Body of pancreas (tissue), 4 donors: ENCODE data around the gene HS3ST4. TPM values are rescaled to one million over a fixed set of nuclear protein-coding genes. Genes with fewer than 3 reads are reported as not detected.

Source experiments
- ATAC-seq: fragments of 150-250 bp; one replicate; pipeline ENCODE4 v1.9.1; 2016
- DNase-seq, 4 donors: peaks; one replicate each; pipeline ENCODE4 v3.0.0-alpha.2; 2019
- H3K27ac ChIP-seq, 4 donors: fragments of 200-600 bp; sonication (generic); 1 replicate in 3 of 4; 2 replicates in 1 of 4; pipeline versions ENCODE4 v1.5.1 to v1.6.1; 2016 to 2019; ENCODE audit warnings: mild to moderate bottlenecking in 1 of 4, mixed read lengths in 1 of 4, moderate library complexity in 1 of 4
- H3K27me3 ChIP-seq, 2 donors: fragments of 200-600 bp; sonication (generic); one replicate each; pipeline ENCODE4 v1.6.0; 2016; ENCODE audit warnings: mild to moderate bottlenecking in 1 of 2
- H3K36me3 ChIP-seq, 2 donors: fragments of 200-600 bp; sonication (generic); replicated peaks in 1 of 2; 2 replicates each; pipeline ENCODE4 v1.5.1; 2016; ENCODE audit warnings: low read depth in 2 of 2; ENCODE audit not compliant: insufficient read depth in 1 of 2
- H3K4me1 ChIP-seq: fragments of 200-600 bp; sonication (generic); one replicate; pipeline ENCODE4 v1.6.0; 2016
- H3K4me3 ChIP-seq, 2 donors: fragments of 200-600 bp; sonication (generic); 1 replicate in 1 of 2; 2 replicates in 1 of 2; pipeline ENCODE4 v1.5.1; 2016 to 2019
- H3K9me3 ChIP-seq, 3 donors: fragments of 200-600 bp; sonication (generic); 1 replicate in 2 of 3; 2 replicates in 1 of 3; pipeline ENCODE4 v1.5.1; 2016
- POLR2A ChIP-seq, 3 donors: fragments of 450-650 bp; IDR thresholded peaks; one replicate each; pipeline ENCODE4 v1.6.1; 2016; ENCODE audit warnings: antibody characterized with exemption in 3 of 3, mild to moderate bottlenecking in 2 of 3
- WGBS, 2 donors: methylation state at CpG; one replicate each; pipeline ENCODE4 v1.1.5; 2017; 5-methylcytosine and 5-hydroxymethylcytosine counted together
- intact Hi-C: fragments of 100-400 bp; cut with DNase I; formaldehyde crosslinking; loops from one replicate; pipeline ENCODE4 v1.15.1; 2023
- total RNA-seq, 2 donors: library from RNA; depleted of rRNA; stranded (reverse); fragments of >200 nt; gene quantifications; one replicate each; pipeline ENCODE4 v1.1.0, GENCODE V29; 2016
- TF ChIP-seq, protein P1 (sequence below), 7 experiments: fragments of 450-650 bp in 4 of 7; fragments of 200-600 bp in 3 of 7; sonication (generic) in 3 of 7; IDR thresholded peaks; one replicate each; pipeline ENCODE4 v1.5.1; 2016 to 2019; ENCODE audit warnings: antibody characterized with exemption in 7 of 7

HS3ST4 gene
- total RNA-seq, 2 donors from 2014 or later = not detected

DNA sequence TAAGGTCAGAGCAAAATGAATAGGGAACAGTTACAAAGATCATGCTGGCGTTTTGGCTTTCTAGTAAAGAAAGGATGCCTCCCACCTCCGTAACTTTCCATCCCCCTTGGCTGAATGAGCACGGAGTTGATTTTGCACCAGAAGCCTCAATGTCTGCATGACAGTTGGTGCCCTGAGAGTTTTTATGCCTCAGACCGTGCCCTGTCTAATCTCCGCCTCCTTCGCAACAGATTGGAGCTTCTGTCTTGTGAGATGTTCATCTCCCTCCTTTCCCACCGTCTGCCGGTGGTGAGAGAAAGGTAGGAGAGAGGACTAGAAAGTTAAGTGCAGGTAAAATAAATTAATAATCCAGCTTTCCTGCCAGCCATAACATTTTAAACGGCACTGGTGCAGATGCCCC lies 1.9 kb downstream of the HS3ST4 start:
- ATAC-seq = no peak
- TF ChIP-seq, protein P1, sequence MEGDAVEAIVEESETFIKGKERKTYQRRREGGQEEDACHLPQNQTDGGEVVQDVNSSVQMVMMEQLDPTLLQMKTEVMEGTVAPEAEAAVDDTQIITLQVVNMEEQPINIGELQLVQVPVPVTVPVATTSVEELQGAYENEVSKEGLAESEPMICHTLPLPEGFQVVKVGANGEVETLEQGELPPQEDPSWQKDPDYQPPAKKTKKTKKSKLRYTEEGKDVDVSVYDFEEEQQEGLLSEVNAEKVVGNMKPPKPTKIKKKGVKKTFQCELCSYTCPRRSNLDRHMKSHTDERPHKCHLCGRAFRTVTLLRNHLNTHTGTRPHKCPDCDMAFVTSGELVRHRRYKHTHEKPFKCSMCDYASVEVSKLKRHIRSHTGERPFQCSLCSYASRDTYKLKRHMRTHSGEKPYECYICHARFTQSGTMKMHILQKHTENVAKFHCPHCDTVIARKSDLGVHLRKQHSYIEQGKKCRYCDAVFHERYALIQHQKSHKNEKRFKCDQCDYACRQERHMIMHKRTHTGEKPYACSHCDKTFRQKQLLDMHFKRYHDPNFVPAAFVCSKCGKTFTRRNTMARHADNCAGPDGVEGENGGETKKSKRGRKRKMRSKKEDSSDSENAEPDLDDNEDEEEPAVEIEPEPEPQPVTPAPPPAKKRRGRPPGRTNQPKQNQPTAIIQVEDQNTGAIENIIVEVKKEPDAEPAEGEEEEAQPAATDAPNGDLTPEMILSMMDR (IDR thresholded peaks at IDR 0.05) = no peak
- no peak for TF ChIP-seq POLR2A (IDR thresholded peaks at IDR 0.05)
- Histone ChIP-seq H3K4me1 (peaks cover 22% of the 10 kb centered on the region), H3K27ac (no peak overlapping the region), H3K36me3 (no peaks in the 10 kb centered on the region), H3K27me3 (peaks cover 0 to 22% of the 10 kb centered on the region in 2 donors), H3K4me3 (no peak overlapping the region), H3K9me3 (no peaks in the 10 kb centered on the region)
- WGBS, 2 donors = 6 to 10% methylated on average over 9 of the region's 9 CpGs
- no peak for DNase-seq
- intact Hi-C loops = no loop called here

DNA sequence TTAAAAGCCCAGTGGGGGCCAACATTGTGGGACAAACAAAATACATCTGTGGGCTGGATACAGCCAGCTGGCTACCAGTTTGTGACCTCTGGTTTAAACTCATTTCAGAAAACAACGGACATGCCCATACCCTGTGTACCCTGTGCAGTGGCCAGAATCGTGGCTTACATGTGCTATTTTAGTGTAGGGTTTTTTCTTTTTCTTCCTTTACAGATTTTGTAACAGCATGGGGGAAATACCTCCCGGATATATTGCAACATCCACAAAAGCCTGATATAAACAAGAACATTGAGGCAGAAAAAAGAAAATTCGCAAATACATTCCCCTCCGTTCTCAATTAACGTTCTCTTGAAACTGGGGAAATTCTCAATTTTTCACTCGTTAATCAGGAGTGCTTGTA lies 7.3 kb downstream of the HS3ST4 start:
- Histone ChIP-seq H3K27me3 (peaks cover 0 to 8% of the 10 kb centered on the region in 2 donors), H3K4me3 (no peak overlapping the region), H3K4me1 (no peaks in the 10 kb centered on the region), H3K9me3 (no peaks in the 10 kb centered on the region), H3K36me3 (no peaks in the 10 kb centered on the region), H3K27ac (no peak overlapping the region)
- 51 to 60% methylated on average over 7 of the region's 7 CpGs for WGBS, 2 donors
- intact Hi-C loops = no loop called here
- DNase-seq = no peak
- no peak for TF ChIP-seq POLR2A (IDR thresholded peaks at IDR 0.05)
- no peak for ATAC-seq

DNA sequence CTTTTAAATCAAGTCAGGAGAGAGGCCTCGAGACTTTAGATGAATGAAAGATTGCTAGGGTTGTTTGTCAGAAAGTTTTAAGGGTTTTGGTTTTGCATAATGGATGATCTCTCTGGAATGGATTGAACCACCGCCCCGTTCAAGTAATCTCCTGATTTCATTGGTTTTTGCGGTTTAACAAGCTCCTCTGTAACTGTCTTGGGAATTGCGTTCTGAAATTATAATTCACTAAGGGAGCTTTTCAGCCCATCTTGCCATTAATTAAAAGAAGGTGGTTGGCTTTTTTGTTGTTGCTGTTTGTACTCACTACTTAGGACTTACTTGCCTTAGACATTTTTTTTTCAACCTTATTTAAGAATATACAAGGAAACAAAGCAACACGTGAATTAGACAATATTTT lies 8.8 kb downstream of the HS3ST4 start:
- TF ChIP-seq, protein P1 (IDR thresholded peaks at IDR 0.05) = no peak
- H3K27me3 ChIP-seq = peaks cover 0 to 8% of the 10 kb centered on the region in 2 donors
- no peaks in the 10 kb centered on the region for H3K36me3 ChIP-seq
- H3K4me3 ChIP-seq = no peak overlapping the region
- intact Hi-C loops = no loop called here
- ATAC-seq = no peak
- H3K27ac ChIP-seq = no peak overlapping the region
- H3K4me1 ChIP-seq = no peaks in the 10 kb centered on the region
- no peak for DNase-seq
- 70 to 74% methylated on average over 6 of the region's 6 CpGs for WGBS, 2 donors
- no peaks in the 10 kb centered on the region for H3K9me3 ChIP-seq

DNA sequence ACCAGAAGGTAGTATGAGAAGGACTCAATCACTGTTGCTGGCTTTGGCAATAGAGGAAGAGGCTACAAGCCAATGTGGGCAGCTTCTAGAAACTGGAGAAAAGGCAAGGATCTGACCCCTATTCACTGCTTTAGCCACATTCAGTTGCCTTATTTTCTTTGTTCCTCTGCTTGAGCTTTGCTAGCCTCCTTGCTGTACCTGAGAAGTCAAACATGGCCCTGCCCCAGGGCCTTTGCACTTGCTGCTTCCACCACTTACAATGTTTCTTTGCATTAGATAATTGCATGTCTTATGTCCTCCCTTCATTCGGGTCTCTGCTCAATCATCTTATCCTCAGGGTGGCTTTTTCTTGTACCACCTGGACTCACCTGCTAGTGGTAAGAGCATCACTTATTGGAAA lies 15.8 kb downstream of the HS3ST4 start:
- TF ChIP-seq, protein P1 (IDR thresholded peaks at IDR 0.05) = no peak
- TF ChIP-seq POLR2A (IDR thresholded peaks at IDR 0.05) = no peak
- Histone ChIP-seq H3K27me3 (no peaks in the 10 kb centered on the region), H3K4me3 (no peak overlapping the region), H3K27ac (no peak overlapping the region), H3K4me1 (no peaks in the 10 kb centered on the region), H3K9me3 (no peaks in the 10 kb centered on the region), H3K36me3 (no peaks in the 10 kb centered on the region)
- ATAC-seq (no peak), DNase-seq (no peak)
- intact Hi-C loops = no loop called here
- 31 to 47% methylated on average over 1 of the region's 1 CpG for WGBS, 2 donors

DNA sequence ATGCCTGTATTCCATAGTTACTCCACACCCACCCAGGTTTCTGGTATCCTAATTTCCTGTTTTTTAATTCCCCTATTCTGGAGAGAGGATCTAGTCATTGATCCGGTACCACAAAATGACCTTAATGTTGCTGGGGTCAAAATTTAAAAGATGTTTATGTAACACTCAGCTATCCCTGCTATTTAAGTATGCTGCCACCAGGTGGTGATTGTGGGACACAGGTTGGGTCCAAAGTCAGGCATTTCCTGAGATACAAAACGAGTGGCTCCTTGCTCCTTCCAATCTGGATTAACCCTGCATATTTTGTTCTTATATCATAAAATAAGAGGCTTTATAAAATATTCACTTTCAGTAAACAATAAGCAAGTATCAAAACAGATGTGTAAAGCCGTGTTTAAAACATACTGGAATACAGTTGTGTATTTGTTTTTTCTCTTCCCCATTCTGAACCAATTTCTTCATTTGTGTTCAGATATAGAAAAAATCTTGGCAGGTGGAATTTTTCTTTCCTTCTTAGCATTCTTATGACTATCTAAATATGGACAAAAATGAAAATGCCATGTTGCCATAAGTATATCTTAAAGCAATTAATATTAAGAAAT lies 16.3 kb downstream of the HS3ST4 start:
- TF ChIP-seq POLR2A (IDR thresholded peaks at IDR 0.05) = no peak
- TF ChIP-seq, protein P1 (IDR thresholded peaks at IDR 0.05) = peak; percentile 22 to 54 (median 45)
- H3K4me1 ChIP-seq = no peaks in the 10 kb centered on the region
- WGBS, 2 donors = 14 to 26% methylated on average over 3 of the region's 3 CpGs
- H3K27ac ChIP-seq = no peak overlapping the region
- H3K9me3 ChIP-seq = no peaks in the 10 kb centered on the region
- no peaks in the 10 kb centered on the region for H3K36me3 ChIP-seq
- H3K27me3 ChIP-seq = no peaks in the 10 kb centered on the region
- DNase-seq = peak; percentile 36 to 59 (median 39)
- ATAC-seq = no peak
- H3K4me3 ChIP-seq = no peak overlapping the region
- intact Hi-C loops = no loop called here
